H9 (cell line): ENCODE results near the gene ANO9. TPM values are rescaled to one million over a fixed set of nuclear protein-coding genes. Genes with fewer than 3 reads are reported as not detected.

Source experiments
- DNase-seq: peaks from one replicate; pipeline ENCODE4 v3.0.0-alpha.2; 2017
- H2AFZ ChIP-seq: one replicate; pipeline ENCODE4 v1.6.1; 2013; ENCODE audit warnings: mild to moderate bottlenecking, low read length, control low read depth, moderate library complexity
- H2AK5ac ChIP-seq: 2 replicates; pipeline ENCODE4 v1.6.1; 2013; ENCODE audit warnings: low read length, control low read depth, mixed read lengths; ENCODE audit not compliant: insufficient read length
- H2BK120ac ChIP-seq: one replicate; pipeline ENCODE4 v1.6.1; 2013; ENCODE audit warnings: low read depth, mild to moderate bottlenecking, low read length, control low read depth, inconsistent platforms; ENCODE audit not compliant: poor library complexity, severe bottlenecking
- H2BK12ac ChIP-seq: 2 replicates; pipeline ENCODE4 v1.6.1; 2013; ENCODE audit warnings: low read length, control low read depth, mixed read lengths, low read depth; ENCODE audit not compliant: insufficient read length
- H2BK15ac ChIP-seq: 2 replicates; pipeline ENCODE4 v1.6.1; 2013; ENCODE audit warnings: low read depth, low read length, control low read depth
- H2BK20ac ChIP-seq: one replicate; pipeline ENCODE4 v1.6.1; 2013; ENCODE audit warnings: low read depth, mild to moderate bottlenecking, low read length, control low read depth, inconsistent platforms; ENCODE audit not compliant: poor library complexity, severe bottlenecking
- H2BK5ac ChIP-seq: 2 replicates; pipeline ENCODE4 v1.6.1; 2013; ENCODE audit warnings: low read length, control low read depth, mixed read lengths; ENCODE audit not compliant: insufficient read length
- H3K14ac ChIP-seq: 2 replicates; pipeline ENCODE4 v1.6.1; 2013; ENCODE audit warnings: low read length, control low read depth; ENCODE audit not compliant: insufficient read depth
- H3K18ac ChIP-seq: 2 replicates; pipeline ENCODE4 v1.6.1; 2013; ENCODE audit warnings: low read depth, mild to moderate bottlenecking, mixed read lengths, low read length, control low read depth; ENCODE audit not compliant: insufficient read length
- H3K23ac ChIP-seq: 2 replicates; pipeline ENCODE4 v1.6.1; 2013; ENCODE audit warnings: low read length, control low read depth, mixed read lengths, low read depth; ENCODE audit not compliant: insufficient read length
- H3K23me2 ChIP-seq: 2 replicates; pipeline ENCODE4 v1.6.1; 2013; ENCODE audit warnings: low read depth, mild to moderate bottlenecking, mixed read lengths, low read length, control low read depth; ENCODE audit not compliant: insufficient read length, poor library complexity, severe bottlenecking
- H3K27ac ChIP-seq: 2 replicates; pipeline ENCODE4 v1.5.1; 2013; ENCODE audit warnings: low read length, control low read depth, mixed read lengths, low read depth; ENCODE audit not compliant: insufficient read length
- H3K27me3 ChIP-seq: 2 replicates; pipeline ENCODE4 v1.6.1; 2013; ENCODE audit warnings: low read length, control low read depth, inconsistent platforms; ENCODE audit not compliant: insufficient read depth
- H3K4ac ChIP-seq: 2 replicates; pipeline ENCODE4 v1.6.1; 2013; ENCODE audit warnings: low read depth, mild to moderate bottlenecking, control low read depth, inconsistent platforms, low read length, moderate library complexity
- H3K4me1 ChIP-seq: 2 replicates; pipeline ENCODE4 v1.6.1; 2013; ENCODE audit warnings: low read length, control low read depth, inconsistent platforms; ENCODE audit not compliant: insufficient read depth
- H3K4me2 ChIP-seq: 2 replicates; pipeline ENCODE4 v1.6.1; 2013; ENCODE audit warnings: low read length, control low read depth, mixed read lengths; ENCODE audit not compliant: insufficient read length, insufficient read depth
- H3K56ac ChIP-seq: 2 replicates; pipeline ENCODE4 v1.6.1; 2013; ENCODE audit warnings: low read depth, mild to moderate bottlenecking, mixed read lengths, low read length, control low read depth; ENCODE audit not compliant: insufficient read length
- H3K79me1 ChIP-seq: 2 replicates; pipeline ENCODE4 v1.6.1; 2013; ENCODE audit warnings: low read depth, mild to moderate bottlenecking, moderate library complexity, low read length, control low read depth, inconsistent platforms; ENCODE audit not compliant: insufficient read depth, poor library complexity, severe bottlenecking
- H3K79me2 ChIP-seq: 2 replicates; pipeline ENCODE4 v1.6.1; 2013; ENCODE audit warnings: low read length, control low read depth, inconsistent platforms; ENCODE audit not compliant: insufficient read depth
- H3K9ac ChIP-seq: 2 replicates; pipeline ENCODE4 v1.6.1; 2013; ENCODE audit warnings: low read length, control low read depth, mixed read lengths; ENCODE audit not compliant: insufficient read length; ENCODE audit errors: extremely low read depth
- H3K9me3 ChIP-seq: one replicate; pipeline ENCODE4 v1.6.1; 2013; ENCODE audit warnings: low read depth, low read length, inconsistent platforms; ENCODE audit not compliant: control insufficient read depth
- H3T11ph ChIP-seq: one replicate; pipeline ENCODE4 v1.6.1; 2013; ENCODE audit warnings: mild to moderate bottlenecking, low read length, control low read depth, inconsistent platforms
- H4K20me1 ChIP-seq: one replicate; pipeline ENCODE4 v1.6.1; 2013; ENCODE audit not compliant: control insufficient read depth, insufficient read length, insufficient read depth
- H4K5ac ChIP-seq: 2 replicates; pipeline ENCODE4 v1.6.1; 2013; ENCODE audit warnings: low read depth, mild to moderate bottlenecking, mixed read lengths, low read length, control low read depth; ENCODE audit not compliant: insufficient read length
- H4K8ac ChIP-seq: replicated peaks from 2 replicates; pipeline ENCODE4 v1.6.1; 2013; ENCODE audit warnings: low read length, control low read depth, mixed read lengths, low read depth; ENCODE audit not compliant: insufficient read length
- H4K91ac ChIP-seq: 2 replicates; pipeline ENCODE4 v1.6.1; 2013; ENCODE audit warnings: low read depth, mild to moderate bottlenecking, moderate library complexity, mixed read lengths, low read length, control low read depth; ENCODE audit not compliant: insufficient read length
- H3K27ac Mint-ChIP-seq, 3 experiments: 2 replicates in 2 of 3; 3 replicates in 1 of 3; pipeline ENCODE4 v1.8.0; 2020 to 2021; ENCODE audit warnings: mixed read lengths in 3 of 3, mild to moderate bottlenecking in 1 of 3, moderate library complexity in 1 of 3
- H3K27me3 Mint-ChIP-seq: 2 replicates; pipeline ENCODE4 v1.8.0; 2021; ENCODE audit warnings: low read depth, mild to moderate bottlenecking, moderate library complexity, mixed read lengths
- H3K36me3 Mint-ChIP-seq, 3 experiments: 2 replicates in 2 of 3; 3 replicates in 1 of 3; pipeline ENCODE4 v1.8.0; 2020 to 2021; ENCODE audit warnings: low read depth in 3 of 3, mixed read lengths in 3 of 3; ENCODE audit not compliant: insufficient read depth in 1 of 3
- H3K4me1 Mint-ChIP-seq, 2 experiments: 2 replicates each; pipeline ENCODE4 v1.8.0; 2020; ENCODE audit warnings: mixed read lengths in 2 of 2
- H3K4me3 Mint-ChIP-seq, 2 experiments: 2 replicates in 1 of 2; 3 replicates in 1 of 2; pipeline ENCODE4 v1.8.0; 2020 to 2021; ENCODE audit warnings: mild to moderate bottlenecking in 2 of 2, mixed read lengths in 2 of 2, moderate library complexity in 1 of 2
- H3K9me3 Mint-ChIP-seq, 2 experiments: 2 replicates in 1 of 2; 3 replicates in 1 of 2; pipeline ENCODE4 v1.8.0; 2020; ENCODE audit warnings: mild to moderate bottlenecking in 2 of 2, mixed read lengths in 2 of 2, moderate library complexity in 1 of 2
- CTCF ChIP-seq: fragments of 200-600 bp; sonication (generic); conservative IDR thresholded peaks from 3 replicates; pipeline ENCODE4 v1.8.0; 2021; ENCODE audit warnings: antibody characterized with exemption, mild to moderate bottlenecking
- WGBS: extraction: QIAGEN DNeasy Blood & Tissue Kit; methylation state at CpG from one replicate; pipeline ENCODE4 v1.1.7; 2013; ENCODE audit warnings: missing lambda C conversion rate, low lambda C conversion rate, mixed read lengths; ENCODE audit not compliant: insufficient read length; ENCODE audit errors: extremely low coverage; 5-methylcytosine and 5-hydroxymethylcytosine counted together
- total RNA-seq: library from RNA; stranded (reverse); gene quantifications from 2 replicates; pipeline ENCODE4 v1.2.1, GENCODE V29; 2021

The ANO9 gene
- total RNA-seq, 1 experiment from 2014 or later, result 13.1 TPM

- Histone ChIP-seq H3K4me2 (no peak overlapping the region), H4K5ac (no peak overlapping the region), H3K9me3 (no peaks in the 10 kb centered on the region), H3T11ph (no peak overlapping the region), H2BK5ac (no peak overlapping the region), H2BK20ac (no peak overlapping the region), H3K27ac (no peak overlapping the region), H3K23ac (no peak overlapping the region), H2BK120ac (no peak overlapping the region), H3K79me2 (no peaks in the 10 kb centered on the region; the same call in 1 of the 2 replicates), H3K9ac (no peak overlapping the region), H3K23me2 (no peaks in the 10 kb centered on the region), H2BK15ac (no peak overlapping the region), H3K14ac (no peak overlapping the region), H2BK12ac (no peak overlapping the region), H4K20me1 (no peaks in the 10 kb centered on the region), H4K8ac (no peak overlapping the region), H3K27me3 (no peaks in the 10 kb centered on the region), H3K4me1 (no peaks in the 10 kb centered on the region), H2AK5ac (no peak overlapping the region), H3K4ac (no peak overlapping the region), H3K18ac (no peak overlapping the region), H2AFZ (no peak overlapping the region), H3K56ac (no peak overlapping the region), H3K79me1 (no peaks in the 10 kb centered on the region), H4K91ac (no peak overlapping the region)
- Mint-ChIP-seq H3K27me3 (no peaks in the 10 kb centered on the region), H3K36me3 (peaks cover under 1 to 3% (median 1%) of the 10 kb centered on the region in 3 experiments; a peak in 3 of 7 replicates), H3K27ac (peak overlapping the region in 2 of 3 experiments; percentile 70 to 80; a peak in 2 of 7 replicates), H3K9me3 (no peaks in the 10 kb centered on the region; a peak in 1 of 5 replicates), H3K4me1 (peaks cover 5 to 14% of the 10 kb centered on the region in 2 experiments; a peak in 3 of 4 replicates), H3K4me3 (no peak overlapping the region)
- TF ChIP-seq CTCF, result no peak
- DNase-seq, result no peak
- WGBS, result no CpG with 5 or more reads among the region's 9 CpGs
Observed at GRCh38 chr11:475941-476340, 34.1 kb upstream of the ANO9 start.
